ENCODE results near the gene OTOP2.

The OTOP2 gene

DNA sequence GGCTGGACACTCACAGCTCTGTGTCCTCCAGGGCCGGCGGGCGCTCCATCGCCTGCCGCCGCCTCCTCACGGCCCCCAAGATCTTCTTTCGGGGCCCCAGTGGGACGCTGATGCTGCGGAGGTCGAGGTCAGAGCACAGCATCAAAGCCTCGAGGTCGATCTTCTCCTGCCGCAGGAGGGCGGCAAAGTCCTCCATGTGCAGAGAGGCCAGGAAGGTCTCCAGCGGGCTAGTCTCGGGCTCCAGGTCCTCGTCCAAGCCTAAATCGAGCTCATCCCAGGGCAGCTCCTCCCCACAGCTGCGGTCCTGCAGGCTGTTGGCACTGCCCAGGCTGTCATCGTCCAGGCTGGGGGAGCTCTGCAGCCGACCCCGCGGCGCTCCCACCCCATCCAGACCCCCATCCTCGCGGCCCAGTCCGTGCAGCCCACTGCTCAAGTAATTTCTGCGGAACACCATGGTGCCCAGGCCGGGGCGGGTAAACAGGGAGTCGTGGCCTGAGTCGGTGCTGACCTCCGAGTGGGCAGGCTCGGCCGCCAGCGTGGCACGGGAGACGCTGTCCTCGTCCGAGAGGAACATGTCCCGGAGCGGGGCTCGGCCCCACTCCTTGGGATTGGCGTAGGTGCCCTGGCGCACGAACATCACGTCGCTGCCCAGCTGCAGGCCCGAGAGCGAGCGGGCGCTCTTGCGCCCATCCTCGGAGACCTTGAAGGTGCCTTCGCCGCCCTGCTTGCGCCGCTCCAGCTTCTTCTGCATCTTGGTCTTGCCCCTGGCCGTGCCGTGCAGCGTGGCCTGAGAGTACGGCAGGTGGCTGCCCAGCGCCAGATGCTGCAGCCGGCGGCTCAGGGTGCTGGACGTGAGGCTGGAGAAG is 4.4 kb upstream of the OTOP2 start:
- no peaks in the 10 kb centered on the region for H3K9me3 ChIP-seq (ENCODE audit: insufficient read depth, low read depth, low read length)

DNA sequence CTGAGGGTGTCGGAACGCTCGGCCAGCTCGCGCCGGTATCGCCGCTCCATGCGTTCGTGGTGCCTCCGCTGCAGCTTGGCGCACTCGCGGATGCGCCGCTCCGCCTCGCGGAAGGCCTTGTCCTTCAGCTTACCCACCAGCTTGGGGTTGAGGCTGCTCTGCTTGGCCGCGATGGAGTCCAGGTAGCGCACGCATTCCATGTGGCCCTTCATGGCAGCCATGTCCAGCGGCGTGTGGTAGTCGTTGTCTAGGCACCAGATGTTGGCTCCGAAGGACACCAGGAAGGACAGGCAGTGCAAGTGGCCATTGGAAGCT is 3.8 kb upstream of the OTOP2 start:
- no peak overlapping the region for H3K4me2 ChIP-seq (ENCODE audit: low read depth, low read length, poor library complexity, severe bottlenecking)
- H3K9me3 ChIP-seq (ENCODE audit: insufficient read depth, low read depth, low read length), result no peaks in the 10 kb centered on the region
- H3K4me3 ChIP-seq (ENCODE audit: low read length, poor library complexity, severe bottlenecking), result no peak overlapping the region
- no peaks in the 10 kb centered on the region for H3K79me2 ChIP-seq (ENCODE audit: insufficient read depth, low read length)
- no peak for TF ChIP-seq EZH2phosphoT487 (IDR thresholded peaks at IDR 0.05; ENCODE audit: borderline replicate concordance)
- TF ChIP-seq, protein P1, sequence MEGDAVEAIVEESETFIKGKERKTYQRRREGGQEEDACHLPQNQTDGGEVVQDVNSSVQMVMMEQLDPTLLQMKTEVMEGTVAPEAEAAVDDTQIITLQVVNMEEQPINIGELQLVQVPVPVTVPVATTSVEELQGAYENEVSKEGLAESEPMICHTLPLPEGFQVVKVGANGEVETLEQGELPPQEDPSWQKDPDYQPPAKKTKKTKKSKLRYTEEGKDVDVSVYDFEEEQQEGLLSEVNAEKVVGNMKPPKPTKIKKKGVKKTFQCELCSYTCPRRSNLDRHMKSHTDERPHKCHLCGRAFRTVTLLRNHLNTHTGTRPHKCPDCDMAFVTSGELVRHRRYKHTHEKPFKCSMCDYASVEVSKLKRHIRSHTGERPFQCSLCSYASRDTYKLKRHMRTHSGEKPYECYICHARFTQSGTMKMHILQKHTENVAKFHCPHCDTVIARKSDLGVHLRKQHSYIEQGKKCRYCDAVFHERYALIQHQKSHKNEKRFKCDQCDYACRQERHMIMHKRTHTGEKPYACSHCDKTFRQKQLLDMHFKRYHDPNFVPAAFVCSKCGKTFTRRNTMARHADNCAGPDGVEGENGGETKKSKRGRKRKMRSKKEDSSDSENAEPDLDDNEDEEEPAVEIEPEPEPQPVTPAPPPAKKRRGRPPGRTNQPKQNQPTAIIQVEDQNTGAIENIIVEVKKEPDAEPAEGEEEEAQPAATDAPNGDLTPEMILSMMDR (conservative IDR thresholded peaks at IDR 0.05; ENCODE audit: low read length), result no peak
- no peaks in the 10 kb centered on the region for H3F3A ChIP-seq (ENCODE audit: low read depth)
- H4K20me1 ChIP-seq (ENCODE audit: insufficient read depth, low read length, poor library complexity, severe bottlenecking), result no peaks in the 10 kb centered on the region
- no peaks in the 10 kb centered on the region for H3K27me3 ChIP-seq (ENCODE audit: insufficient read depth, low read length, poor library complexity, severe bottlenecking)
- no peaks in the 10 kb centered on the region for H3K36me3 ChIP-seq (ENCODE audit: insufficient read depth, low read length)
- no peak overlapping the region for H2AFZ ChIP-seq (ENCODE audit: low read length)
- H3K9ac ChIP-seq (ENCODE audit: low read depth, low read length, poor library complexity, severe bottlenecking), result no peak overlapping the region
- no peaks in the 10 kb centered on the region for H3K4me1 ChIP-seq (ENCODE audit: insufficient read depth, low read length, poor library complexity, severe bottlenecking)
- no peaks in the 10 kb centered on the region for H3K9me2 ChIP-seq (replicated peaks; ENCODE audit: low read depth, low read length)

More for the DNA sequence above, 4.4 kb upstream of the OTOP2 start:
- H3K36me3 ChIP-seq (ENCODE audit: insufficient read depth, low read length), result no peaks in the 10 kb centered on the region
- no peak overlapping the region for H3K4me2 ChIP-seq (ENCODE audit: low read depth, low read length, poor library complexity, severe bottlenecking)
- no peak overlapping the region for H2AFZ ChIP-seq (ENCODE audit: low read length)
- H3K4me3 ChIP-seq (ENCODE audit: low read length, poor library complexity, severe bottlenecking), result no peak overlapping the region
- no peaks in the 10 kb centered on the region for H3K4me1 ChIP-seq (ENCODE audit: insufficient read depth, low read length, poor library complexity, severe bottlenecking)
- no peaks in the 10 kb centered on the region for H3K79me2 ChIP-seq (ENCODE audit: insufficient read depth, low read length)
- no peaks in the 10 kb centered on the region for H3K27me3 ChIP-seq (ENCODE audit: insufficient read depth, low read length, poor library complexity, severe bottlenecking)
- H3F3A ChIP-seq (ENCODE audit: low read depth), result no peaks in the 10 kb centered on the region
- H3K9ac ChIP-seq (ENCODE audit: low read depth, low read length, poor library complexity, severe bottlenecking), result no peak overlapping the region
- H4K20me1 ChIP-seq (ENCODE audit: insufficient read depth, low read length, poor library complexity, severe bottlenecking), result no peaks in the 10 kb centered on the region
- TF ChIP-seq, protein P1 (conservative IDR thresholded peaks at IDR 0.05; ENCODE audit: low read length), result no peak
- no peak for TF ChIP-seq EZH2phosphoT487 (IDR thresholded peaks at IDR 0.05; ENCODE audit: borderline replicate concordance)
- no peaks in the 10 kb centered on the region for H3K9me2 ChIP-seq (replicated peaks; ENCODE audit: low read depth, low read length)

DNA sequence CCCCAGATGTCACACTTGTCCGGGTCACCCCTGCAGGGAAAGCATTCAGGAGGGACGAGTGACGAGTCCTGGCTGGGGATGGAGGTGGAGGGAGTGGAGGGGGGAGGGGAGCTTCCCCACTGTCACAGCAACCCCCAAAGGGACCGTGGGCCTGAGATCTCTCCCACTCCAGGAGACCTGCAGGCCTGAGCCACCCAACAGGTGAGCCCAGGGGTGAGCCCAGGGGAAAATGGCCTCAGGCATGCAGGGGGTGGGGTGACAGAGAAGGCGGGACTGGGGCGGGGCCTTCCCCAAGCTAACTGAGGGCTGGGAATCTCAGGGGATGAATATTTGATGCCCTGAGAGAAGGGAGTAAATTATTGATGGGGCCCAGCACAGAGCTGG is 3.4 kb upstream of the OTOP2 start:
- H3K4me2 ChIP-seq (ENCODE audit: low read depth, low read length, poor library complexity, severe bottlenecking), result no peak overlapping the region
- no peaks in the 10 kb centered on the region for H3K9me3 ChIP-seq (ENCODE audit: insufficient read depth, low read depth, low read length)
- H3K4me3 ChIP-seq (ENCODE audit: low read length, poor library complexity, severe bottlenecking), result no peak overlapping the region
- TF ChIP-seq EZH2phosphoT487 (IDR thresholded peaks at IDR 0.05; ENCODE audit: borderline replicate concordance), result no peak
- TF ChIP-seq, protein P1 (conservative IDR thresholded peaks at IDR 0.05; ENCODE audit: low read length), result no peak
- H4K20me1 ChIP-seq (ENCODE audit: insufficient read depth, low read length, poor library complexity, severe bottlenecking), result no peaks in the 10 kb centered on the region
- no peaks in the 10 kb centered on the region for H3F3A ChIP-seq (ENCODE audit: low read depth)
- no peak overlapping the region for H3K9ac ChIP-seq (ENCODE audit: low read depth, low read length, poor library complexity, severe bottlenecking)
- H3K79me2 ChIP-seq (ENCODE audit: insufficient read depth, low read length), result no peaks in the 10 kb centered on the region
- H3K36me3 ChIP-seq (ENCODE audit: insufficient read depth, low read length), result no peaks in the 10 kb centered on the region
- H3K4me1 ChIP-seq (ENCODE audit: insufficient read depth, low read length, poor library complexity, severe bottlenecking), result no peaks in the 10 kb centered on the region
- no peaks in the 10 kb centered on the region for H3K27me3 ChIP-seq (ENCODE audit: insufficient read depth, low read length, poor library complexity, severe bottlenecking)
- H2AFZ ChIP-seq (ENCODE audit: low read length), result no peak overlapping the region
- H3K9me2 ChIP-seq (replicated peaks; ENCODE audit: low read depth, low read length), result no peaks in the 10 kb centered on the region

All from Loucy (cell line).